GM19395 (cell line): ENCODE data around the gene IL22RA1.

ENCODE experiments used
- ATAC-seq: cut with Tn5 transposase; IDR thresholded peaks from one replicate; pipeline ENCODE4 v1.9.1; 2021; ENCODE audit warnings: mild to moderate bottlenecking, moderate library complexity; ENCODE audit not compliant: unreplicated experiment

Gene IL22RA1

DNA sequence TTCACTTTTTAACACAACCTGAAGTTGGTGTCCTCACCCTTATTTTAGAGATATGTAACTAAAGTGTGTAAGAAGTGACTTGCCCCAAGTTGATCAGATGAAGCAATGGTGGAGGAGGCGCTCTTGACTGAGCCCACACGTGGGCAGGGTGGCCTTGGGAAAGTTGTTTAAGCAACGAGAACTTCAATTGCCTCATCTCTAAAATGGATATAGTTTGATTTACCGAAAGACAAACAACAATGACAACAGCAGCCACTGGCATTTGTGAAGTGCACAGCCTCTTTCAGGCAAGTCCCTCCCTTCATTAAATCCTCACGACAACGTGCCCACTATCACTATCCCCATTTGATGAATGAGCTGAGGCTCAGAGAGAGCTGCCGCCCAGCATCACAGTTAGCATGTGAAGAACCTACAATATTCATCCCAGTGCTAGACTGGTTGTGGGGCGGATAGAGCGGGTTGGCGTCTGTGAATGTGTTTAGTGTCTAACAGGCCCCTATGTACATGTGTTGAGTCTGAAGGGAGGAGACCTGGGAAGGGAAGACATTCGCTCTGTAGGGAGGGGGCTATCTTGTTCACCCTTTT, 3.0 kb downstream of the IL22RA1 start:
- no peak for ATAC-seq

DNA sequence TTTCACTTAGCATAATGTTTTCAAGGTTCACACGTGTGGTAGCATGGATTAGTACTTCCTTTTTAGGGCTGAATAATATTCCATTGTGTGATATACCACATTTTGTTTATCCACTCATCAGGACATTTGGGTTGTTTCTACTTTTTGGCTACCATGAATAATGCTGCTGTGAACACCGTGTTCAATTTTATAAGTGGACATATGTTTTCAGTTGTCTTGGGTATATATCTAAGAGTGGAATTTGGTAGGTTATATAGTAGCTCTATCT, 3.8 kb downstream of the IL22RA1 start:
- no peak for ATAC-seq

DNA sequence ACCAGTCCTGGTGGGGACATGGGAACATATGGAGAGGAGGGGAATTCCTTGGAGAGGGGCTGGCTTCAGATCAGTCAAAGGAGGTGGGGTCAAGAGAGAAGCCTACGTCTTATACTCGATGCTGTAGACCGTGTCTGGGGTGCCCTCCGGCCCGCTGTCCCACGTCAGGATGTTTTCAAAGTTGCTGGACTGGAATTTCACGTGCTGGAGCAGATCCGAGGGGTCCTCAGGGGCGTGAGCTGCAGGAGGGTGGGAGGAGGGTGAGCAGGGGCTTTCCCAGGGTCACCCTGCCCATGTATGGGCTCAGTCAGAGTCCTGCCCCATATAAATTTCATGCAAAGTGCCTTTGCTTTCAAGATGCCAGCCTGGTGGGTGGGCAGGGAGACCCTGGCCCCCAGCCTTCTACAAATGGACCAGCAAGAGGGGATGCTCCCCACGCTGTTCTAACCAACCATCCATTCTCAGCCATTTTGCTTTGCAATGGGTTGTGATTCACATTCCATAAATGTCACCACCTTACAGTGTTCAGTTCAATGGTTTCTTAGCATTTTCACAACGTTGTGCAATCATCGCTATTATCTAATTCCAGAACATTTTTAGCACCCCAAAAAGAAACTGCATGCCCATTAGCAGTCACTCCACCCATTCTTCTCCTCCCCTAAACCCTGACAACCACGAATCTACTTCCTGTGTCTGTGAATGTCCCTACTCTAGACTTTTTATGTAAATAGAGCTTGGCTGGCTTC, 4.3 kb downstream of the IL22RA1 start:
- ATAC-seq: no peak

DNA sequence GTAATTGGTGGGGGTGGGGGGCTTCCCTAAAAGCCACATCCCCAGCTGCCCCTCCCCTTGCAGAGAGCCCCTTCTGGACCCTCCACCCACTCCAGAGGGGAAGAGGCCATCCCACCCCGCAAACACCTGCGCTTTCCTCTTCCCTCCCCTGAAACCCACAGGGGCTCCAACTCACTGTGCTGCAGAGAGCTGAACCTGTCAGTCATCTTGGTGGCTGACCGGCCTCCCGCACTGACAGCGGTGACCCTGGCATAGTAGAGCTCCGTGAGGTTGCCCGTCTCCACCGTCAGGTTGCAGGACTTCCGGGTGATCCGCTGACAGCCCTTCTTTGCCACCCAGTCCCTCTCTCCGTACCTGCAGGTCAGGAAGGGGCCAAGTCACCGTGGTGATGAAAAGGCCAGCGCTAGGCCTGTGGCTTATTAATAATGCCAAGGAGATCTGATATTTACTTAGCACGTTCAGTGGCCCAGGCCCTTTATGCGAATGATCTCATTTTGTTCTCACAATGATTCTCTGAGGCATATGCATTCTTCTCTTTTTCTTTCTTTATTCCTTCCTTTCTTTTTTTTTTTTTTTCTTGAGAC, 5.9 kb downstream of the IL22RA1 start:
- no peak for ATAC-seq

DNA sequence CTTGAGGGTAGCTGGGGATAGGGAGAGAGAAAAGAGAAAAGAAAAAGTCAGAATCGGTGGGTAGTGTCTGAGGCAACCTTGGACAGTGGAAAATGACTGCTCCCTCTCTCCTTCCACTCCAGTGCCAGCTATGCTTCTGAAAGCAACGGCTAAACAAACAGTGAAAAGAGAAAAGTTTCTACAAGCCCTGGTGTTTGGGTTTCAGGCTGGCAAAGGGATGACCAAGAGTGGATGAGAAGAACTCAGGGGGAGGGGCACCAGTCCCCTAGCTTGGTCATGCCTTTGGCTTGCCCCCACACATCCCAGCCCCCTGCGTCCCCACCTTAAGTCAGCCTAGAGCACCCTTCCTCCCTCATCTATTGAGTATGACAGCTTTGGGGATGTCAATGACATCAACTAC, 8.6 kb downstream of the IL22RA1 start:
- ATAC-seq: no peak

DNA sequence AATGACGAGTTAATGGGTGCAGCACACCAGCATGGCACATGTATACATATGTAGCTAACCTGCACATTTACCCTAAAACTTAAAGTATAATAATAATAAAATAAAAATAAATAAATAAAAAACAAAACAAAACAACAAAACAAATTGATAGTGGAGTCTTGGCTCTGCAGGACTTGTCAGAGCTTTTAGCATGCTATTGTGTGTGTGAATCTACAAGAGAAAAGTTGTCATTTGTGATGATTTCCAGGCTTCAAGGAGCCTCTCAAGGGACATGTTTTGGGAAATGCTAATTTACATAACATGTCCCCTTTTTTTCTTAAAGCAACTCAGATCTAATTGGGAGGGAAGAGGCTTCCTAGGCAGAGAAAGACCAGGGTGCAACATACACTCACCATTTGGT, 9.1 kb downstream of the IL22RA1 start:
- ATAC-seq: no peak

DNA sequence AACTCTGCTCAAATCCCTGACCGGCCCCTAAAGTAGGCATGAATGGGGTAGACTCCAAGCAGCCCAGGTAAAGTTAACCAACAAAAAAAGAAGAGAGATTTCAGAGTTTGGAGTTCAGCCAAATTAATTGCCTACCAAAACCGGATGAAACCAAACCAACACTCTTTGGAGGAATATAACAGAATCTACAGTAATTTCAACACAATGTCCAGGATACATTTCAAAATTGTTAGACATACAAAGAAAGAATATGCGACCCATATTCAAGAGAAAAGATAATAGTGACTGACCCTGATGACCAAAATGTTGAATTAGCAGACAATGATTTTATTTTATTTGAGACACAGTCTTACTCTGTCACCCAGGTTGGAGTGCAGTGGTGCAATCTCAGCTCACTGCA, 12.6 kb downstream of the IL22RA1 start:
- no peak for ATAC-seq

DNA sequence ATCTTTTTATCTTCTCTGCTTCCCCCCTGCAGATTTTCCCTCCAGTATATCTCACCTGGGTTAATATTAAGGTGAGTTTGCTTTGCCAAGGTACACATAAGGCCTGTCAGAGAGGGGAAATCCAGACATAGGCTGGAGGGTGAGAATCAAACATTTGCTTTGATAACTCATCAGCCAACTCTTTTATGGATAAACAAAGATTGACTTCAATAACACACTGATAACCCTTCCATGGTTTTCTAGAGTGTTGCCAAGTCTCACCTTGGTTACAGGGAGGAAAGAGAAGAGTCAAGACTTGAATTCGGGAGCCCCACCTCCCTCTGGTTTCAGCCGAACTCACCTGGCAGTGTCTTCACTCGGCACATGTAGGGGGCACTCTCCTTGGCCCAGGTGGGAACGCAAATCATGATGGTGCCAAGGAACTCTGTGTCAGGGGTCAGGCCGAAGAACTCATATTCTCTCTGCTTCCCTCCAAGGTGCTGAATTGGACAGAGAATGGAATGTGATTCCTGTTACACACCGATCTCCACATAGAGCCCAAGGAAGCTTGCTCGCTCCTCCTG, 15.1 kb downstream of the IL22RA1 start:
- ATAC-seq: no peak

DNA sequence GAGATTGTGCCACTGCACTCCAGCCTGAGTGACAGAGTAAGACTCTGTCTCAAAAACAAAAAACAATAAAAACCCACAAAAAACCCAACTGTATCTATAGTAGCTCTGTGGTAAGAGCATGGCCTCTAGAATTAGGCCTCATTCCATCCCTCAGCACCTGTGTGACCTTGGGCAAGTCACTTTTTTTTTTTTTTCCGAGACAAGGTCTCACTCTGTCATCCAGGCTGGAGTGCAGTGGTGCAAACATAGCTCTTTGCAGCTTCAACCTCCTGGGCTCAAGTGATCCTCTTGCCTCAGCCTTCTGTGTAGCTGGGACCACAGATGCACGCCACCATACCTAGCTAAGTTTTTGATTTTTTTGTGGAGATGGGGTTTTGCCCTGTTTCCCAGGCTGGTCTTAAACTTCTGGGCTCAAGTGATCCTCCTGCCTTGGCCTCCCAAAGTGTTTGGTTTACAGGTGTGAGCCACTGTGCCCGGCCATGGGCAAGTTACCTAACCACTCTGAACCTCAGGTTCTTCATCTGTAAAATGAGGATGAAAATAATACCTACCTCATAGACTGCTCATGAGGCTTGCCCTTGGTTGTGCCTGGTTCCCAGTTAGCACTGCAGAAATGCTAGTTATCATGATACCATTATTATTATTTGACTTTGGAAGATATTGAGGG, 15.7 kb downstream of the IL22RA1 start:
- ATAC-seq: no peak

DNA sequence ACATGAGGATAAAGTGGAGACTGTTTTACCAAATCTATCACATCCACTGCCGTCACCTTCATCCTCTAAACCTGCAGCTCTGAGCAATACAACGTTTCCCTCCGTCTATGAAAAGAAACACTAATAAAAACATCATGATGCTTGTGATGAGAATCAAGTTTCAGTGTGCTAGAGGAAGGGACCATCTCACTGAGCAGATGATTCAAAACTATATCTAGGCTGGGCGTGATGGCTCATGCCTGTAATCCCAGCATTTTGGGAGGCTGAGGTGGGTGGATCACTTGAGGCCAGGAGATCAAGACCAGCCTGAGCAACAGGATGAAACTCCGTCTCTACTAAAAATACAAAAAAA, 16.3 kb downstream of the IL22RA1 start:
- no peak for ATAC-seq

DNA sequence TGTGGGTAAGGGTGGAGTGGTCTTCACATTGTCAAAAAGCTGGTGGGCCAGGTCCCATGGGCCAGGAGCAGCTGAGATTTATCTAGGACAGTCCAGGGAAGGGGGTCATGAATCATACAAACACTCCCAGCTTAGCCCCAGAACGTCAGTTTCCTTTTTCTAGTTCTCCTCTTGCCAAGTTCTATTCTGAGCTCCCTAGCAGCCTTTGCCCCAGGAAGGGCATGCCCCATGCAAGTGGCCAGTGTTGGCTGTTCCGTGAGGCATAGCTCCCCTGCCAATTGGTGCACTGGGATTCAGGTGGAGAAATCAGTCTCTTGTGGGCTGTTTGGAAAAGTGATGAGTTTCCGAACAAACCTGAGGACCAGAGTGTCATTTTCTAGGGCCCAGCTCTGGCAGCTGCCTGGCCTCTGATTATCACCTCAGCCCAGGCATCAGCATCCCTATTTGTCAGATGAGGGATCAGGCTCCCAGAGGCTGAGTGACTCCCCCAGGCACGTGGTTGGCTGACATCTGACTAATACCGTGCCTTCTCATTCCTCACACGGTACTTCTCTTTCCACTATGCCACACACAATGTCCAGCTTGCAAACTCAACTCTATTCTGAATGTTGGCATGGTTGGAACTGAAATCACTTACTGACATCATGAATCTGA, 16.8 kb downstream of the IL22RA1 start:
- no peak for ATAC-seq

DNA sequence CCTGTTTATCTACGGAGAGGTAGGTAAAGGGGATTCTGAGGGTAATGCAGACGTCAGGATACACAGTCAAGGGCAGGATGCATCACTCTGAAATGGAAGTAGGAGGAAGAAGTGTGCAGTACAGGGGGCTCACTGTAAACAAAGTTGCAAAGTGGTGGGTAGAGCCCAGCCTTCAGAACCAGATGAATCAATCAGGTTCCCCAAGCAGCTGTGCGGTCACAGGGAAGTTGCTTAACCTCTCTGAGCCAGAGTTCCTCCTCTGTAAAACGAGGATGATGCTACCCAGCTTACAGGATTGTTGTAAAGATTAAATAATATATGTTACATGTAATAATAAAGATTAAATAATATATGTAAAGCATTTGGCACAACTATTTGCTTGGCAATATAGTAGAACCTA, 17.5 kb downstream of the IL22RA1 start:
- no peak for ATAC-seq

DNA sequence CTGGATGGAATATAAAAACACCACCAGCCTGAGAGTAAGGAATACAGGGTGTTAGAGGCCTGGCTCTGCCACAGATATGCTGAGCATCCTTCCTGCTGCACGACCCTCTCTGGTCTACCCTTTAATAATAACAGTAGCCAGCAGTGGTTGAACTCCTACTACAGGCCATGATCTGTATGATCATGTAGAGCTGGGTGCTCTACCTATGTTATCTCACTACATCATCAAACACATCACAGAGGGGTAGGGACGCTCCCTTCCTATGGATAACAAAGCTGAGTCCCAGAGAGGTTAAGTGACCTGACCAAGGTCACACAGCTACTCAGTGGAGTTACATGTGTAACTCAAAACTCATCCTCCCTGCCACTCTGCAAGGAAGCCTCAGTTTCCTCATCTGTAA, 18.0 kb downstream of the IL22RA1 start:
- no peak for ATAC-seq

DNA sequence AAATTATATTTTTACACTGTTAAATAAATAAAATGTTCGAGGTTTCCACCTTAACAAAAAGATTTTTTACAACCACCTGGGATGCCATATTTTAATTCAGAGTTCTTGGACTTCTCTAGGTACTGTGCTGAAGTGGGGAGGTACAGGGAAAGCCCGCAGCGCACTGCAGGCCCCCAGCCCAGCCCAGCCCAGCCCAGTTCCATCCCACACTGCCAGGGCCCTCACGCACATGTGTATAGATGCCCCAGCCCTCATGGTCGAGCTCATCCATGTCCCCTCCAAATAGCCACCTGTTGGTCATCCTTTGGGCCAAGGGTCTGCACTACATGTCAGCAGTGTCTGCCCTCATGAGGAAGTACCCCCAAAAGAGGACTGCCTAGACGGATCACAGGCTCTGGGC, 19.3 kb downstream of the IL22RA1 start:
- ATAC-seq: no peak

DNA sequence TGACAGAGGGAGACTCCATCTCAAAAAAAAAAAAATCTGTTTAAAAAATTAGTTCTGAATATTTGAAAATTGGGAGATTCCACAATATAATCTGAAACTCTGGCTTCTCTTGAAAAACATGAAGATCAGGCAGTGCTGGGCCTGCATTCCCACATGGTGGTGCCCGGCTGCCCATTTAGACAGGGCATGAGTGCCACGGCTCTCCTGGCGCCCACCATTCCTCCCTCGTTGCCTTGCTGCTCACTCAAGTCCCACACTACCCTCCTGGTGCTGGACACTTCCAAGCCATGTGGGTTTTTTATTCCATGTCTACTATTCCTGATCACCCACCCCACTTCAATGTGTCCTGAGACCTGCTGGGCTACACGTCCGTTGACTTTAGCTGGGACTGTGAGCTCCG, 20.2 kb downstream of the IL22RA1 start:
- no peak for ATAC-seq

DNA sequence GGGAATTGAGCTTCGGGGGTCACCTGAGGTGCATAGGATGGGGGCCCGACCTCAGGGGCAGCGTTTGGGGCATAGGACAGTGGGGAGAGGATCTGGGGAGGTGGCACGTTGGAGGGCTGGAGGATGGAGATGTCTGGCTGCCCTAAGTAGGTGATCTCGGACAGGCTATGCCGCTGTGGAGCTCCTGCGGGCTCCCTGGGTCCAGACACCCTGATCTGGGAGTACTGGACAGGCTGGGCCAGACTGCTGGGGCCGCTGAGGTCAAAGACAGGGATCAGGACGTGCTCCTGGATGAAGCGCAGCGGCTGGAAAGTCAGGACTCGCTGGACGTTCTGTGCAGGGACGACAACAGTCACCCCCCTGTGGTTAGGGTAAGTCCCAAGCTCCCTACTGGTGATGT, 21.5 kb downstream of the IL22RA1 start:
- ATAC-seq: no peak

DNA sequence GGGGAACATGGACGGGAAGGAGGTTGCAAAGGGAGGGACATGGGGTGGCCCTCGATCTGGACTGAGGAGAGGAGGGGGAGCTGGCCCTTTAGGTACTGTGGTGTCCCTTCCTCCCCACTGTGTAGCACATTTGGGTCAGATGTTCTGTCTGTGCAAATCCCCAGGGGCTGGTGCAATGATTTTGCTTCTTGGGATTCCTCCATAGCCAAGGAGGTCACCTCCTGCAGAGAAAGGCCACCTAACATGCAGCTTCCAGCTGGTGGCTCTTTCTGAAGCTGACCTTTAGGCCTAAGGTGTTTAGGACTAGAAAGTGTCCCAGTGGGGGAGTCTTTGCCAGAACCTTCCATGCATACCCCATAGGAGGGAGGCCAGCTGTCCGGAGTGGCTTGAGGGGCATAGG, 22.0 kb downstream of the IL22RA1 start:
- ATAC-seq: no peak

DNA sequence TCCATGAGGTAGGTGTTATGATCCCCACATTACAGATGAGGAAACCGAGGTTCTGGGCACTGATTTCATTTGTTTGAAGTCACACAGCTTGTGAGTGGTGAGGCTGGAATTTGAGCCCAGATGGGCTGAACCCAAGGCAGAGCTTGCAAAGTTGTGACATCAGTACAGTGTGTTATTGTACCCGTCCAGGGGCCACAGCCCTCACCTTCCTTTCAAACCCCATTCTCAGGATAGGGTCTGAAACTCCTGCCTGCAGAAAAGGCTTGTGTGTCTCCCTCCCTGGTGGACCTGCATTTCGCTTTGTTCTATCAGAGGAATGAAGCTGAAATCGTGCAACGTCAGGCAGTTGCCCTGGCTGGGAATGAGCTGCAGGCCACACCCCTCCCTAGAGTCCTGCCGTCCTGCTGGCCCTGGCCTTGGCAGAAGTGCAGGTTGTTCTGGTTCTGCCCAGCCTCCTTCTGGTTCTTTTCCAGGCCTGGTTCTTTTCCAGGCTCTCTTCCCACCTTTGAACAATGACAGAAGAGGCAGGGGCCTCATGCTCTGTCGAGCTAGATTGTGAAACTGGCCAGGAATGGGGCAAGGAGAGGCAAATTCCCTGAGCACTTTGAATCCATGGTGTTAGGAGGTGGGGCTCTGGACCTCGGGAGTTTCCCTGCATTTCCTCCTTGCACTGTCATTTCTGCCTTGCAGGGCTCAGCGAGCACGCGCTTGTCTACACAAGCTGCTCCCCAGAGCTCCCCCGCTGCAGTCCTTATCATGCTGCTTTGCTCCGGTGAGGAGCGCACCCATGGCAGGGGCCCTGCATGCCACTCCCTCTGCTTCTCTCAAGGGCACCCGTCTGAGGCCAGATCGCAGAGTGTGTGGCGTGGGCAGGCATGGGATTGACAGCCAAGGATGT, 22.8 kb downstream of the IL22RA1 start:
- ATAC-seq: no peak

DNA sequence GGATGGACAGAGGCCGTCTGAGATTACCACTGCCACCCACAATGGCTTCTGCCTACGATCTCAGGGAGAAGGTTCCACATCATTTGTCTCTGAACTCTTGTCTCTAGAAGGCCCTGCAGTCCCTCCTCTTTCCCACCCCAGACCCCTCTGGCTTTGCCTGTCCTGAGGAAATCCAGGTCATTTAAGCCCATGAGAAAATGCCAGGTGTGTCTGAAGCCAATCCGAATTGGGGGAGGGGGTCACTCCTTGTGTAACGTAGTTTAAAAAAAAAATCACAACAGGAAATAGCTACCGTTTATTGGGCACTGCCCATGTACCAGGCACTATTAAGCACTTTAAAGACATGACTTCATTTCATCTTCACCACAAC, 23.5 kb downstream of the IL22RA1 start:
- no peak for ATAC-seq

DNA sequence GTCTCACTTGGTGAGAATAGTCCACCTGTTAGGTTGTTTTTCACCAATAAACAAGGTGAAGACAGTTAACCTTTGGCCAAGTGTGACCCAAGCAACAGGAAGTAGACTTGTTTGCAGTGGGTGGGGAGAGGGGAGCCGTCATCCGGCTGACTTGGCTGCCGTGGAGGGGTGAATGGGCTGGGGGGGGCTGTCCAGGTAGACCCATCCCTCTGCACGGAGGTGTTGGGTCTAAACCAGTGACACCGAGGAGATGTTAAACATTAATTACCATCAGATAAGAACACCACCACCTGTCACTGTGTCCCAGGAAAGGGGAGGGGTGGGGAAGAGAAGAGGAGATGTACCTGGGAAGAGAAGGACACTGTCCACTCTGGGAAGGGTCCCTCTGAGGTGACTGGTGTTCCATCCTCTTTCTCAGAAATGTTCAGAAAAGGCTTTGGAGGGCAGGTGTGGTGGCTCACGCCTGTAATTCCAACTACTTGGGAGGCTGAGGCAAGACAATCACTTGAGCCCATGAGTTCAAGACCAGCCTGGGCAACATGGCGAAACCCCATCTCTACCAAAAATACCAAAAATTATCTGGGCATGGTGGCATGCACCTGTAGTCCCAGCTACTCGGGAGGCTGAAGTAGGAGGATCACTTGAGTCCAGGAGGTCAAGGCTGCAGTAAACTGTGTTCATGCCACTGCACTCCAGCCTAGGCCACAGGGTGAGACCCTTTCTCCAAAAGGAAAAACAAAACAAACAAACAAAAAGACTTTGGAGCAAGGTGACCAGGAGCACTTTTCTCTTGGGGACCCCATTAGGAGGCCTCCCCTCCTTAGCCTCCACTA, 24.3 kb downstream of the IL22RA1 start:
- no peak for ATAC-seq
